ENCODE results near the gene FAM50A.

FAM50A gene

GRCh38 chrX:154441564-154441963, 2.4 kb upstream of the FAM50A start:
- DNase-seq: no peak

DNA sequence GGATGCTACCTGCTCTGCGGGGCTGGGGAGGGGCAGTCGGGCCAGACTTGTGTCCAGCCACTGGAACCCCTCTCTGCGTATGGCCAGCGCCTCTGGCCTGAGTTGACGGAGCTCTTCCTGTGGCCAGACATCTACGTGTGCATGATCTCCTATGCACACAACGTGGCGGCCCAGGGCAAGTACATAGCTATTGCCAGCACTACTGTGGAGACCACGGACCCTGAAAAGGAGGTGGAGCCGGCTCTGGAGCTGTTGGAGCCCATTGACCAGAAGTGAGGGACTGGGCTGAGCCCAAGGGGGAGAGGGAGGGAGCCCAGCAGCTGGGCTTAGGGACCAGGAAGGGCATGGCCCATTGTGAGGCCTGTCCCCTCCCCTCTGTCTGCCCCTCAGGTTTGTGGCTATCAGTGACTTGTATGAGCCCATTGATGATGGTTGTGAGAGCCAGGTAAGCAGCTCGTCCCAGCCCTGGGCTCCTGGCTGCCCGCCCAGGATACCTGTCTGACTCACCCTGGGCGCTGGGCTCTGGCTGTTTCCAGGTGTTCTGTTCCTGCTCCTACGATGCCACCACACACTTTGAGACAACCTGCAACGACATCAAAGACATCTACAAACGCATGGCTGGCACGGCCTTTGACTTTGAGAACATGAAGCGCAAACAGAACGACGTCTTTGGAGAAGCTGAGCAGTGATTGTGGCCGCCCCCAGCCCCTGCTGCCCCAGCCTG, 1.8 kb upstream of the FAM50A start:
- no peak for DNase-seq

DNA sequence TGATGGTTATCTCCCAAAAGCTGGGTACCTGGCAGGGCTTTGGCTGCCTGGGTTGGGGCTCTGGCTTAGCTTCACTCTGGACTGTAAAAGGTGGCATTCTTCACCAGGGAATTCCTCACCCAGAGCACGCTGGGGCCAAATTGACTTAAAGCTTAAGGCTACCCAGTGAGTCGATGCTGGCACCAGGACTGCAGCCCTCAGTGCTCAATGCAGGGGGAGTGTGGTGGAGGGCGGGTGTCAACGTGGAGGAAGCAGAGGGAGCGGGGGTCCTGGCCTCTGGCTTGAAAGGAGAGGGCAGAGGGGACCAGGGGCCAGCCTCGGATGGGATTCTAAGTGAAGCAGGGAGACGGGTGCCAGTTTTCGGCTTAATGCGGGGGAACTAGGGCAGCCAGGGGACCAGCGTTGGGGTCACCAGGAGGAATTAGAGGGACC, 446 bp upstream of the FAM50A start:
- no peak for DNase-seq

DNA sequence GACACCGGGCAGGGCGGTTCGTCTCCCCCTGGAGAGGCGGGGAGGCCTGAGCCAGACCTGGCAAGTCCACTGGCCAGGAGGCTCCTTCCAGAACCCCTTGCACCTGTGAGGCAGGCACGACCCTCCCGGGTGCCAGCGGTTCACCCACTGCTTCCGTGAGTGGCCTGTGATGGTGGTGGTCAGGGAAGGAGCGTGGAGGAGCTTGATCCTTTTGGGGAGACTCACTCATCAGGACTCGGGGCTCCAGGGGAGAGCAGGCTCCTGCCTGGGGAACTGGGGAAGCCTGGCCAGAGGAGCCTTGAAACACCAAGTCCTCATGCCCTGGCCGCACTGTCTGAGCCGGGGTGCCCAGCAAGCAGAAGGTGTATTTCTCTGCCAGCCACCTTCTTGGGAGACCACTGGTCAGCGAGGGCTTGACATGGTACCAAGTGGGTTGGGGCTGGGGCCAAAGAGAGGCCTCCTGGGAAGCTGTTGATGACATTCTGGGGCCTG, 860 bp downstream of the FAM50A start:
- no peak for DNase-seq

- no peak for DNase-seq
These were observed 1.8 kb downstream of the FAM50A start for GRCh38 chrX:154445776-154446175.

GRCh38 chrX:154446430-154446829, 2.5 kb downstream of the FAM50A start:
- no peak for DNase-seq

GRCh38 chrX:154448484-154448883, 4.5 kb downstream of the FAM50A start:
- DNase-seq: no peak

DNA sequence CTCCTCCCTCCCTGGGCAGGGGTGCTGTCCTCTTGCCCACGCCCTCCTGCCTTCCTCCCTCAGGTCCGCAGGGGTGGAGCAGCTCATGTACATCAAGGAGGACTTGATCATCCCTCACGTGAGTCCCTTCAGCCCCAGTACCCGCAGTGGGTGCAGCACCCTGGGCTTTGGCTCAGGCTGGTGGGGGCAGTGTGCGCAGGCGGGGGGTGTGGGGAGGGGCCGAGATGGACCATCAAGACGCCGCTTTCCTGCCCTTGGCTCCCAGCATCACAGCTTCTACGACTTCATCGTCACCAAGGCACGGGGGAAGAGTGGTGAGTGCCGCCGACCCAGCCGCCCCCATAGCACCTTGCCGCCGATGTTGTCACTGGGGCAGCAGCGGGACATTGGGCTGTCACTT, 5.7 kb downstream of the FAM50A start:
- no peak for DNase-seq

GRCh38 chrX:154450312-154450711, 6.4 kb downstream of the FAM50A start:
- DNase-seq: no peak

- DNase-seq: no peak
These were observed 8.9 kb downstream of the FAM50A start for GRCh38 chrX:154452823-154453222.

DNA sequence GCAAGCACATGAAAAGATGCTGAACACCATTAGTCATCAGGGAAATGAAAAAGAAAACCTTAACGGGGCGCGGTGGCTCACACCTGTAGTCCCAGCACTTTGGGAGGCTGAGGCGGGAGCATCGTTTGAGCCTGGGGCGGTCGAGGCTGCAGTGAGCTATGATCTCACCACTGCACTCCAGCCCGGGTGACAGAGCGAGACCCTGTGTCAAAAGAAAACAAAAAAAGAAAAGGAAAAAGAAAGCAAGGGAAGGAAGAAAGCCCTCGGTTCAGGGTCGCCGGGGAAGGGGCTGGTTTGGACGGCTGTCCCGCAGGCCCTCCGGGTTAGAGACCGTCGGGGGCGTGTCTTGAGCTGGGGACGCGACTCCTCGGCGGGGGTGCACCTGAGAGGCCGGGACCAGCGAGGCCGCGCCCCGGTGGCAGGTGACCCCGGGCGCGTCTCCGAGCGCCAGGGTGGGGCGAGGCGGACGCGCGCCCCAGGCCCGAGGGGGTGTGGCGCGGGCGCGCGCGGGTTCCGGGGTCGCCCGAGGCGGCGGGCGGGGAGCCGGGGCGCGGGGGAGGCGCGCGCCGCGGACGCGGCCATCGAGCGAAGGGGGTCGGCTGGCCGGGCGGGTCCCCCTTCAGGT, 13.7 kb downstream of the FAM50A start:
- peak; percentile 76 for DNase-seq

DNA sequence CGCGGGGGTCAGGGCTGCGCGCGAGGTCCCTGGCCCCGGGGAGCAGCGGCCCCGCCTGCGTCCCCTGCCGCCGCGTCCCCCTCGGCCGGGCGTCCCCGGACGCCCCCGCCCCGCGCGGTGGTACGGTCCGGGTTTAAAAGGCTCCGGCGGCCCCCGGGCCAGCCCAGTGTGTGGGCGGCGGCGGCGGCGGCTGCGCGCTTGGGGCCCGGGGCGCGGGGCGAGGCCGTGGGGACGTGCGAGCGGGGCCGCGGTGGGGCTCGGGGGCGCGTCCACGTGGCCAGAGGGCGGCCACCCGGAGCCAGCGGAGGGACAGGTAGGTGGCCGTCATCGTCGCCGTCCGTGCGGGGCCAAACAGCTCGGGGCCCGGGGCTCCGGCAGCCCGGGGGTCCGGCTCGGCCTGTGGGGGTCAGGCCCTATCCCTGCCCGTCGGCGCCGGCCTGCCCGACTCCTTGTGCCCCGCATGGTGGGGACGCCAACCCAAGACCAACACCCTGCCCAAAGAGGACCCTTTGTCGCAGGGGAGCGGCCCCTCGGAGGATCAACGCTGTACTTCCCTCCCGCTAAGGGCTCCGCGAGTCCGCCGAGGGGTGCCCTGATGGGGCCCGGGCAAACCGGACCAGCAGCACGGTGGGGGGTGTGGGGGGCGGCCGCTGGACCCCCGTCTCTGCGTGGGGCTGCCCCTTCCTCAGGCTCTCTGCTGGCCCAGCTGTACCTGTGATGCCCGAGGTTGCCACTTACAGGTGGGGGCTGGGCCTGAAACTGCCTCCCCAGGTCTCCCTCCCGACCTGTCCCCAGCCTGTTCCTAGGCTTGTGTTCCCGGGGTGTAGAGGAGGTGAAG, 14.4 kb downstream of the FAM50A start, which contains the start of gene PLXNA3:
Gene PLXNA3 (plus strand): TSS at position 166 of the 838 bp plus-strand sequence. CDS start 1,903 bp downstream, outside the sequence.
- peak; percentile 35 for DNase-seq

- DNase-seq: peak; percentile 78
These were observed 15.2 kb downstream of the FAM50A start for GRCh38 chrX:154458954-154459778.

- DNase-seq: no peak
These were observed 15.9 kb downstream of the FAM50A start for GRCh38 chrX:154459832-154460231.

DNA sequence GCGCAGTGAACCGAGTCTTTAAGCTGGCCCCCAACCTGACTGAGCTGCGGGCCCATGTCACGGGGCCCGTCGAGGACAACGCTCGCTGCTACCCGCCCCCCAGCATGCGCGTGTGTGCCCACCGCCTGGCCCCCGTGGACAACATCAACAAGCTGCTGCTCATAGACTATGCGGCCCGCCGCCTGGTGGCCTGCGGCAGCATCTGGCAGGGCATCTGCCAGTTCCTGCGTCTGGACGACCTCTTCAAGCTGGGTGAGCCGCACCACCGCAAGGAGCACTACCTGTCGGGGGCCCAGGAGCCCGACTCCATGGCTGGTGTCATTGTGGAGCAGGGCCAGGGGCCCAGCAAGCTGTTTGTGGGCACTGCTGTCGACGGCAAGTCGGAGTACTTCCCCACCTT, 16.4 kb downstream of the FAM50A start:
- no peak for DNase-seq

- DNase-seq: no peak
These were observed 18.5 kb downstream of the FAM50A start for GRCh38 chrX:154462396-154462795.

- DNase-seq: no peak
These were observed 19.8 kb downstream of the FAM50A start for GRCh38 chrX:154463611-154464220.

DNA sequence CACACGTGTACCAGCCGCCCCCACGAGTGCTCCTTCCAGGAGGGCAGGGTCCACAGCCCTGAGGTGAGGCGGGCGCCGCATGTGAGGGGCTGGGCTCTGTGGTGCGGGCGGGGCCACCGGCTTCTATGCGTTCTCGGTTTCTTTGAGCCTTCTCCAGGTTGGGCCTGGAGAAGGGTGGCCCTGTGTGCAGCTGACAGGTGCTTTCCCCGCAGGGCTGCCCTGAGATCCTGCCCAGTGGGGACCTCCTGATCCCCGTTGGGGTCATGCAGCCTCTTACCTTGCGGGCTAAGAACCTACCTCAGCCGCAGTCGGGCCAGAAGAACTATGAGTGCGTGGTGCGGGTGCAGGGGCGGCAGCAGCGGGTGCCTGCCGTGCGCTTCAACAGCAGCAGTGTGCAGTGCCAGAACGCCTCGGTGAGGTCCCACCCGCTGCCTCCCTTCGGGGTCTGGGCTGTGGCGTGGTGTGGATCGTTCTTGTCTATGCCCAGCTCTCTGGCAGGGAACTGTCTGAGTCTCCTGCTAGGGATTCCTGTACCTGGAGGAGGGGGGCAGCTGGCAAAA, 20.9 kb downstream of the FAM50A start:
- DNase-seq: no peak

DNA sequence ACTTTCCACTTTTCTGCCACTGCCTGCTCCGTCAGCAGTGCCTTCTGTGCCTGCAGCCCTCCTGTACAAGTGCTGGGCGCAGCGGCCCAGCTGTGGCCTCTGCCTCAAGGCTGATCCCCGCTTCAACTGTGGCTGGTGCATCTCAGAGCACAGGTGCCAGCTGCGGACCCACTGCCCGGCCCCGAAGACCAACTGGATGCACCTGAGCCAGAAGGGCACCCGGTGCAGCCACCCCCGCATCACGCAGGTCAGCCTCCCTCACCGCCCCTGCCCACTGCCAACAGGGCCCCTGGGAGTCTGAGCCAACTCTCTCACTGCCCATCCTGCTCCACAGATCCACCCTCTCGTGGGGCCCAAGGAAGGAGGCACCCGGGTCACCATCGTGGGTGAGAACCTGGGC, 21.7 kb downstream of the FAM50A start:
- DNase-seq: no peak

GRCh38 chrX:154466036-154466435, 22.1 kb downstream of the FAM50A start:
- DNase-seq: no peak

- DNase-seq: no peak
These were observed 23.0 kb downstream of the FAM50A start for GRCh38 chrX:154466907-154467306.

DNA sequence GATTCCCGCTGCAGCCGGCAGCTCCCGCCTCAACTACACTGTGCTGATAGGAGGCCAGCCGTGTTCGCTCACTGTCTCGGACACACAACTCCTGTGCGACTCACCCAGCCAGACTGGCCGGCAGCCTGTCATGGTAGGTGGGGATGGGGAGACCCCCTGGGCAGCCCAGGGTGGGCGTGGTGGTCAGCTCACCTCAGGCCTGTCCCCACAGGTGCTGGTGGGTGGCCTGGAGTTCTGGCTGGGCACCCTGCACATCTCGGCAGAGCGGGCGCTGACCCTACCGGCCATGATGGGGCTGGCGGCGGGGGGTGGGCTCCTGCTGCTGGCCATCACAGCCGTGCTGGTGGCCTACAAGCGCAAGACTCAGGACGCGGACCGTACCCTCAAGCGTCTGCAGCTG, 23.6 kb downstream of the FAM50A start:
- no peak for DNase-seq

All from NCI-H1436 (cell line).